Stimulated activated CD4-positive, alpha-beta T cell treated with anti-CD3 and anti-CD28 coated beads, Interleukin-15, amount 100 ng/mL, for 24 hours (primary cell): ENCODE measurements around the gene CFAP100.

Source experiments
- DNase-seq: peaks from one replicate; pipeline ENCODE4 v3.0.0-alpha.2; 2020

CFAP100 gene

GRCh38 chr3:126394179-126394976, at the start of gene CFAP100:
TSS of gene CFAP100 (plus strand) at chr3:126394909. CDS start at chr3:126396001, 1,092 bp downstream.
- no peak for DNase-seq

GRCh38 chr3:126345231-126345630, 49.5 kb upstream of the CFAP100 start:
- DNase-seq, result no peak

GRCh38 chr3:126345641-126346460, 48.9 kb upstream of the CFAP100 start:
- no peak for DNase-seq

GRCh38 chr3:126346466-126346865, 48.2 kb upstream of the CFAP100 start:
- DNase-seq, result no peak

GRCh38 chr3:126347543-126348161, 47.1 kb upstream of the CFAP100 start:
- no peak for DNase-seq

- no peak for DNase-seq
These were observed 46.3 kb upstream of the CFAP100 start for GRCh38 chr3:126348308-126348920.

GRCh38 chr3:126349071-126349470, 45.6 kb upstream of the CFAP100 start:
- no peak for DNase-seq

GRCh38 chr3:126349611-126350501, 44.9 kb upstream of the CFAP100 start:
- no peak for DNase-seq

- DNase-seq, result no peak
These were observed 44.1 kb upstream of the CFAP100 start for GRCh38 chr3:126350502-126351085.

GRCh38 chr3:126351086-126351770, 43.5 kb upstream of the CFAP100 start:
- no peak for DNase-seq

GRCh38 chr3:126351771-126352475, 42.8 kb upstream of the CFAP100 start:
- no peak for DNase-seq

GRCh38 chr3:126352476-126353454, 41.9 kb upstream of the CFAP100 start:
- DNase-seq, result no peak

GRCh38 chr3:126353694-126354321, 40.9 kb upstream of the CFAP100 start:
- DNase-seq, result no peak

- DNase-seq, result no peak
These were observed 39.9 kb upstream of the CFAP100 start for GRCh38 chr3:126354776-126355175.

- DNase-seq, result no peak
These were observed 39.5 kb upstream of the CFAP100 start for GRCh38 chr3:126355251-126355650.

- peak; percentile 14 for DNase-seq
These were observed 38.8 kb upstream of the CFAP100 start for GRCh38 chr3:126355777-126356372.

GRCh38 chr3:126356373-126357264, 38.1 kb upstream of the CFAP100 start:
- peak; percentile 24 for DNase-seq
